GM13976 (cell line): Measurements from ENCODE around the gene BMP4.
A peak's percentile ranks its signal among the peaks of the same experiment; 100 is the strongest.

Experiments used
- DNase-seq: peaks from one replicate; pipeline ENCODE4 v3.0.0; 2012; ENCODE audit warnings: low spot score
- CTCF ChIP-seq: IDR thresholded peaks from 2 replicates; pipeline ENCODE4 v1.5.1; 2012; ENCODE audit warnings: borderline replicate concordance, mild to moderate bottlenecking; ENCODE audit not compliant: insufficient read depth; ENCODE audit errors: extremely low read depth, missing control alignments, control extremely low read depth
- in situ Hi-C: fragments of 300-500 bp; cut with MboI; formaldehyde crosslinking; loops from one replicate; pipeline ENCODE4 v1.12.0; 2022; ENCODE audit warnings: low sequenced_read_pairs, mixed read lengths, inconsistent platforms; ENCODE audit not compliant: unreplicated experiment

The BMP4 gene

GRCh38 chr14:53947094-53947445 lies 9.6 kb downstream of the BMP4 start:
- DNase-seq = peak; percentile 23
- TF ChIP-seq CTCF = no peak
- in situ Hi-C loops = no loop called here

- peak; percentile 49 for DNase-seq
- peak; percentile 13 for TF ChIP-seq CTCF
- in situ Hi-C loops = no loop called here
Measured at GRCh38 chr14:53946404-53947093, 10.1 kb downstream of the BMP4 start.

GRCh38 chr14:53946071-53946403 lies 10.6 kb downstream of the BMP4 start:
- DNase-seq = no peak
- in situ Hi-C loops = no loop called here
- TF ChIP-seq CTCF = no peak

- peak; percentile 25 for DNase-seq
- no peak for TF ChIP-seq CTCF
- in situ Hi-C loops = no loop called here
Measured at GRCh38 chr14:53943751-53944083, 12.9 kb downstream of the BMP4 start.

DNA sequence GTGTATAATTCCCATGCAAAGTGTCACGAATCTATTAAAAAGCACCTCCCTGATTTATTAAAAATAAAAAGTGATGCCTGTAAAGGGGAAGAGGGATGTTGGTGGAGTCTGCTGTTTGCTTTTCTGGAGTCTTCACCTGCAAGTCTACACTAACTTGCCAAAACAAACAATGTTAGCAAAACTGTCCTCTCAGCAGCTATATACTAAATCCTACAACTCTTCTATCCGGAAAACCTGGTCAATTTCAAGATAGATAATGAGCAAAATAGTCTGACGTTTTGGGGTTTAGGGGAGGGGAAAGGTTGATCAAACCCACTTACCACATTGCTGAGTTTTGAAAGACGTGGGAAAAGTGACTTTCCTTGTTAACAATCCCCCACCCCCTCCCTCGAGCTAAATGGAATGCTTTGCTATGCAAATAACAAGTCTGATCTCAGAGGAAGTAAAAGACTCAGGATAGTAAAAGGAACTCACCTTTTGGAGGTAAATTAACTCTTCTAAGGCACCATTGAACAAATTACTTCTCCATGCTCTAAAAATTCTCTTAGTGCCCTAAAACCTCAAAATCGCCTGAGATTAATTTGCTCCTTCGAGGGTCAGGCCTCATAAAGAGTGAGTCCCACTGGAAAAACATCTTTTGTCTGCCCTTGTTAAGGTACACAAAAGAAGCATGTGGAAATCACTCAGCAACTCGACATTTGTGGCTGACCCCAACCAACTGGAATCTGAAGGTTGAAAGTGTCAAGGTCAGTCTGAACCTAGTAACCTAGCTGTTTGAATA lies 13.5 kb downstream of the BMP4 start:
- in situ Hi-C loops = no loop called here
- no peak for DNase-seq
- TF ChIP-seq CTCF = no peak

- no peak for TF ChIP-seq CTCF
- in situ Hi-C loops = no loop called here
- no peak for DNase-seq
Measured at GRCh38 chr14:53938136-53938837, 18.3 kb downstream of the BMP4 start.
